OCI-LY3 (cell line): ENCODE results near the gene IGSF23.

Source experiments
- H2AFZ ChIP-seq: fragments of 200-600, 300-600 bp; shearing (Covaris generic); 2 replicates; pipeline ENCODE4 v1.6.0; 2014; ENCODE audit warnings: antibody characterized with exemption, low read depth, low read length
- H3K27ac ChIP-seq: fragments of 200-600, 300-600 bp; sonication (generic); 2 replicates; pipeline ENCODE4 v1.5.1; 2014; ENCODE audit warnings: mild to moderate bottlenecking, low read length, moderate library complexity, mixed read lengths
- H3K27me3 ChIP-seq: fragments of 200-600, 300-600 bp; sonication (generic); 2 replicates; pipeline ENCODE4 v1.6.1; 2014; ENCODE audit warnings: low read depth, low read length, mixed read lengths
- H3K36me3 ChIP-seq: fragments of 200-600, 300-600 bp; sonication (generic); replicated peaks from 2 replicates; pipeline ENCODE3; 2014; ENCODE audit warnings: low read depth, low read length, mixed read lengths
- H3K4me1 ChIP-seq: fragments of 300-600, 200-600 bp; sonication (generic); 2 replicates; pipeline ENCODE4 v1.6.1; 2014; ENCODE audit warnings: low read length, mixed read lengths
- H3K4me2 ChIP-seq: fragments of 200-600, 300-600 bp; sonication (generic); 2 replicates; pipeline ENCODE4 v1.6.1; 2014; ENCODE audit warnings: low read length, mixed read lengths
- H3K4me3 ChIP-seq: fragments of 300-600, 200-600 bp; sonication (generic); 2 replicates; pipeline ENCODE4 v1.5.1; 2014; ENCODE audit warnings: antibody characterized with exemption, mild to moderate bottlenecking, low read length, moderate library complexity
- H3K79me2 ChIP-seq: fragments of 300-600, 200-600 bp; shearing (Covaris generic); 2 replicates; pipeline ENCODE4 v1.6.1; 2014; ENCODE audit warnings: mild to moderate bottlenecking, low read length, mixed read lengths
- H3K9ac ChIP-seq: fragments of 300-600, 200-600 bp; shearing (Covaris generic); 2 replicates; pipeline ENCODE4 v1.6.0; 2014; ENCODE audit warnings: mild to moderate bottlenecking, low read length, moderate library complexity
- H3K9me3 ChIP-seq: fragments of 200-600, 300-600 bp; shearing (Covaris generic); 2 replicates; pipeline ENCODE4 v1.6.1; 2014; ENCODE audit warnings: low read length, mixed read lengths; ENCODE audit not compliant: insufficient read depth
- H4K20me1 ChIP-seq: fragments of 200-600, 300-600 bp; sonication (generic); 2 replicates; pipeline ENCODE4 v1.6.1; 2016; ENCODE audit warnings: low read length, mixed read lengths; ENCODE audit not compliant: insufficient read depth
- CTCF ChIP-seq: fragments of 200-600, 300-600 bp; sonication (generic); IDR thresholded peaks from 2 replicates; pipeline ENCODE4 v1.5.1; 2014; ENCODE audit warnings: antibody characterized with exemption, low read length, low read depth
- EZH2phosphoT487 ChIP-seq: fragments of 200-600 bp; shearing (Covaris generic); IDR thresholded peaks from 2 replicates; pipeline ENCODE4 v1.6.1; 2018; ENCODE audit warnings: antibody characterized with exemption, mixed run types, low read depth

The IGSF23 gene

GRCh38 chr19:44636439-44637389, 23.4 kb downstream of the IGSF23 start:
- Histone ChIP-seq H2AFZ (no peak overlapping the region), H4K20me1 (no peaks in the 10 kb centered on the region), H3K4me1 (no peaks in the 10 kb centered on the region), H3K27ac (no peak overlapping the region), H3K27me3 (peaks cover 26% of the 10 kb centered on the region), H3K36me3 (no peaks in the 10 kb centered on the region), H3K9me3 (no peaks in the 10 kb centered on the region), H3K9ac (no peak overlapping the region), H3K4me3 (no peak overlapping the region), H3K4me2 (no peak overlapping the region), H3K79me2 (no peaks in the 10 kb centered on the region)
- no peak for TF ChIP-seq CTCF
- no peak for TF ChIP-seq EZH2phosphoT487

- no peaks in the 10 kb centered on the region for H3K79me2 ChIP-seq
- H3K27me3 ChIP-seq = peaks cover 28% of the 10 kb centered on the region
- H3K9ac ChIP-seq = no peak overlapping the region
- H3K36me3 ChIP-seq = no peaks in the 10 kb centered on the region
- H3K4me3 ChIP-seq = no peak overlapping the region
- no peaks in the 10 kb centered on the region for H4K20me1 ChIP-seq
- H3K4me1 ChIP-seq = no peaks in the 10 kb centered on the region
- no peak overlapping the region for H3K4me2 ChIP-seq
- TF ChIP-seq EZH2phosphoT487 (no peak), CTCF (no peak)
- H3K9me3 ChIP-seq = no peaks in the 10 kb centered on the region
- H2AFZ ChIP-seq = no peak overlapping the region
- no peak overlapping the region for H3K27ac ChIP-seq
These were observed 24.0 kb downstream of the IGSF23 start for GRCh38 chr19:44637390-44637764.

GRCh38 chr19:44640518-44640917, 27.2 kb downstream of the IGSF23 start:
- TF ChIP-seq EZH2phosphoT487 = no peak
- no peak for TF ChIP-seq CTCF
- Histone ChIP-seq H3K27ac (no peak overlapping the region), H3K9ac (no peak overlapping the region), H3K27me3 (peaks cover 18% of the 10 kb centered on the region), H3K4me2 (no peak overlapping the region), H3K4me1 (no peaks in the 10 kb centered on the region), H3K79me2 (no peaks in the 10 kb centered on the region), H2AFZ (no peak overlapping the region), H3K9me3 (no peaks in the 10 kb centered on the region), H3K4me3 (no peak overlapping the region), H3K36me3 (no peaks in the 10 kb centered on the region), H4K20me1 (no peaks in the 10 kb centered on the region)

- Histone ChIP-seq H3K36me3 (no peaks in the 10 kb centered on the region), H3K4me3 (no peak overlapping the region), H4K20me1 (no peaks in the 10 kb centered on the region), H3K4me2 (no peak overlapping the region), H3K9ac (no peak overlapping the region), H3K27ac (no peak overlapping the region), H3K79me2 (no peaks in the 10 kb centered on the region), H3K27me3 (peaks cover 8% of the 10 kb centered on the region), H3K4me1 (no peaks in the 10 kb centered on the region), H2AFZ (no peak overlapping the region), H3K9me3 (no peaks in the 10 kb centered on the region)
- no peak for TF ChIP-seq EZH2phosphoT487
- no peak for TF ChIP-seq CTCF
These were observed 28.3 kb downstream of the IGSF23 start for GRCh38 chr19:44641501-44642265.
